Upper lobe of right lung (tissue), 1 donor: Measurements from ENCODE around the gene CT47C1. TPM values are rescaled to one million over a fixed set of nuclear protein-coding genes. Genes with fewer than 3 reads are reported as not detected.

Experiments
- ATAC-seq: fragments of 200-7000 bp; cut with Tn5 transposase; one replicate; pipeline ENCODE4 v1.9.1; 2020; ENCODE audit warnings: mild to moderate bottlenecking, moderate library complexity
- DNase-seq: peaks from one replicate; pipeline ENCODE4 v3.0.0-alpha.2; 2020
- H3K27ac ChIP-seq: fragments of 200-600 bp; one replicate; pipeline ENCODE4 v1.8.0; 2022
- H3K27me3 ChIP-seq: fragments of 200-600 bp; one replicate; pipeline ENCODE4 v1.8.0; 2022; ENCODE audit warnings: mild to moderate bottlenecking
- H3K36me3 ChIP-seq: fragments of 200-600 bp; one replicate; pipeline ENCODE4 v1.8.0; 2022
- H3K4me1 ChIP-seq: fragments of 200-600 bp; one replicate; pipeline ENCODE4 v1.8.0; 2022
- H3K4me3 ChIP-seq: fragments of 200-600 bp; one replicate; pipeline ENCODE4 v1.8.0; 2022; ENCODE audit warnings: mild to moderate bottlenecking
- H3K9me3 ChIP-seq: fragments of 200-600 bp; one replicate; pipeline ENCODE4 v1.8.0; 2022
- intact Hi-C: fragments of 100-400 bp; cut with DNase I; formaldehyde crosslinking; loops from one replicate; pipeline ENCODE4 v1.11.0; 2022
- total RNA-seq: library from RNA; stranded (reverse); fragmentation: NEBNext Ultra II Directional; extraction: Animal tissue kit (Norgen Biotek cat#: 25700); gene quantifications from one replicate; pipeline ENCODE4 v1.2.1, GENCODE V29; 2021
- TF ChIP-seq, protein P1 (sequence below): fragments of 200-600 bp; IDR thresholded peaks from one replicate; pipeline ENCODE4 v1.8.0; 2022; ENCODE audit warnings: antibody characterized with exemption
- donor health status: DM: no; HTN: yes; CAD: no; lungs with severe emphysema.

Gene CT47C1
- total RNA-seq, 1 donor from 2014 or later: not detected

DNA sequence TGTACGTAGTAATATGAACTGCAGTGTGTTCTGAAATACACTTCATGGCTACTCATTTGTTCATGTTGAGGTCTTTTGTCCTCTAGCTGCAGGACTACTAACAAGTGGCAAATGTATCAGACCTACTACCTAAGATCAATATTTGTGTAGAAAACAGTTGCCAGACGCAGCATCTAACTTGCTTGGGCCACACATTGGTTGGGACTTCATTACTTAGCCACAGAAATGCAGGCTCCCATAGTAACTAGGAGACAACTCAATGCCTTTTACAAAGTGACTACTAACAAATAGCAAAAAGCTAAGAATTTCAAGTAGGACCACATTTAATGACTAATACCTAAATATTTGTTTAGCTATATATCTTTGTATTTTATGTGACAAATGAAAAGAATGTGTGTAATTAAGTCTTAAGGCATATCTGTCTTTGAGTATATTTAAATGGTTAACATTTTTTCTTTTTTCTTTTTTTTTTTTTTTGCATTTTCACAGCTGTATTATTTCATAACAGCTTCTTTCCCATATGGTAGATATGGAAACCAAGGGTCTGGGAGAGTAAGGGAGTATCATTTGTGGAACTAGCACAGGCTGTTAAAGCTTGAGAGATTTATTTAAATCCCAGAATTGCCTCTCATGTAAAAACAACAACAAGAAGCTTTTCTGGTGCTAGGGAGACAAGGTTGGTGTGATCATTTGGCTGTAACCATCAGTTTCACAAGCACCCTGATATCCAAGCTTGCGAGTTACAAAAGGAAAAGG, 2.7 kb downstream of the CT47C1 start:
- intact Hi-C loops: no loop called here
- H3K36me3 ChIP-seq: no peaks in the 10 kb centered on the region
- no peak overlapping the region for H3K27ac ChIP-seq
- no peak for DNase-seq
- no peaks in the 10 kb centered on the region for H3K27me3 ChIP-seq
- no peaks in the 10 kb centered on the region for H3K4me1 ChIP-seq
- TF ChIP-seq, protein P1, sequence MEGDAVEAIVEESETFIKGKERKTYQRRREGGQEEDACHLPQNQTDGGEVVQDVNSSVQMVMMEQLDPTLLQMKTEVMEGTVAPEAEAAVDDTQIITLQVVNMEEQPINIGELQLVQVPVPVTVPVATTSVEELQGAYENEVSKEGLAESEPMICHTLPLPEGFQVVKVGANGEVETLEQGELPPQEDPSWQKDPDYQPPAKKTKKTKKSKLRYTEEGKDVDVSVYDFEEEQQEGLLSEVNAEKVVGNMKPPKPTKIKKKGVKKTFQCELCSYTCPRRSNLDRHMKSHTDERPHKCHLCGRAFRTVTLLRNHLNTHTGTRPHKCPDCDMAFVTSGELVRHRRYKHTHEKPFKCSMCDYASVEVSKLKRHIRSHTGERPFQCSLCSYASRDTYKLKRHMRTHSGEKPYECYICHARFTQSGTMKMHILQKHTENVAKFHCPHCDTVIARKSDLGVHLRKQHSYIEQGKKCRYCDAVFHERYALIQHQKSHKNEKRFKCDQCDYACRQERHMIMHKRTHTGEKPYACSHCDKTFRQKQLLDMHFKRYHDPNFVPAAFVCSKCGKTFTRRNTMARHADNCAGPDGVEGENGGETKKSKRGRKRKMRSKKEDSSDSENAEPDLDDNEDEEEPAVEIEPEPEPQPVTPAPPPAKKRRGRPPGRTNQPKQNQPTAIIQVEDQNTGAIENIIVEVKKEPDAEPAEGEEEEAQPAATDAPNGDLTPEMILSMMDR: no peak
- ATAC-seq: no peak
- H3K9me3 ChIP-seq: no peaks in the 10 kb centered on the region
- no peak overlapping the region for H3K4me3 ChIP-seq

DNA sequence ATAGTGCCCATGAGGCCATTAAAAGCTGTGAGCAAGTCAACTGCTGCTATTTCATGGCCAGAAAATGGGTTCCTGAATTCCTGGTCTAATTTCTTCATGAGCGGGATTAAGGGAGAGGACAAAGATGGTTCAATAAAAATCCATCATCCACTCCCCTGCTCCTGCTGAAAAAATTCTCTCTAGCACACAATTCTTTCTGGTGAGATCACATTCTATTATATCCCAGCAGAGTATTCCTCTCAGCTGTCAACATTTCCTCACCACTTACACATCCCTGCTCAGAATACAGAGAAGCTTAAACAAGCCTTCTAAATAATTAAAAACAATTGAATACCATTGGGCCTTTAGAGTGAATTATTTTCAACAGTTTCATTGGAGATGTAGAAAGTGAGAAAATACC, 9.5 kb downstream of the CT47C1 start:
- Histone ChIP-seq H3K9me3 (no peaks in the 10 kb centered on the region), H3K27ac (no peak overlapping the region), H3K4me3 (no peak overlapping the region), H3K36me3 (no peaks in the 10 kb centered on the region), H3K27me3 (no peaks in the 10 kb centered on the region), H3K4me1 (no peaks in the 10 kb centered on the region)
- intact Hi-C loops: no loop called here
- ATAC-seq: no peak
- DNase-seq: no peak
- TF ChIP-seq, protein P1: no peak

DNA sequence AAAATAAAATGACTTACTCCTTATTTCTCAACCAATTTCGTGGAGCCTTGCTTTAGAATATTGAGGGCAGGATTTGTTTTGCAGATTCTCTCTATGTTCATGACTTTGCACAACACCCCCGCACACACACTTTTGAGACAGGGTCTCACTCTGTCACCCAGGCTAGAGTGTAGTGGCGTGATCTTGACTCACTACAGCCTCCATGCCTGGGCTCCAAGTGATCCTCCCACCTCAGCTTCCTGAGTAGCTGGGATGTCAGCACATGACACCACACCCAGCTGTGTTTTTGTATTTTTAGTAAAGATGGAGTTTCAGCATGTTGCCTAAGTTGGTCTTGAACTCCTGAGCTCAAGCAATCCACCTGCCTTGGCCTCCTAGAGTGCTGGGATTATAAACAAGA, 12.0 kb downstream of the CT47C1 start:
- H3K4me1 ChIP-seq: no peaks in the 10 kb centered on the region
- H3K27me3 ChIP-seq: no peaks in the 10 kb centered on the region
- no peak for ATAC-seq
- intact Hi-C loops: no loop called here
- H3K36me3 ChIP-seq: no peaks in the 10 kb centered on the region
- no peak overlapping the region for H3K4me3 ChIP-seq
- no peak for DNase-seq
- H3K27ac ChIP-seq: no peak overlapping the region
- TF ChIP-seq, protein P1: no peak
- H3K9me3 ChIP-seq: no peaks in the 10 kb centered on the region

DNA sequence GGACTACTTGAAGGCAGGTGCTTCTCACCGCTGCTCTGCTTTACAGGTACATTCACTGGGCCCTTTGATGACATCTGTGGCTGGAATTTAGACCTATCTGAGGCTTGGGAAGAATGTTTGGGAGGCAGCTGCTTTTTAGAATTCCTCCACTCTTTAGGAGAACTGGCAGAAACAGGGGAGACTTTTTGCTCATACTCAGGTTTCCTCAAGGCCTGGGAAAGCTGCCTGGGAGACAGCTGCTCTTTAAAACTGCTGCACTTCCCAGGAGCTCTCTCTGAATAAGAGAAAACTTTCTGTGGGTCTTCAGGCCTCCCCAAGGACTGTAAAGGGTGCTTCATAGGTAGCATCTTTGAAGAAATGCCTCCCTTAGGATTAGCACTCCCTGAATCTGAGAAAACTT, 14.3 kb downstream of the CT47C1 start:
- H3K4me1 ChIP-seq: no peaks in the 10 kb centered on the region
- no peaks in the 10 kb centered on the region for H3K36me3 ChIP-seq
- H3K9me3 ChIP-seq: no peaks in the 10 kb centered on the region
- no peak overlapping the region for H3K4me3 ChIP-seq
- TF ChIP-seq, protein P1: no peak
- intact Hi-C loops: no loop called here
- DNase-seq (no peak), ATAC-seq (no peak)
- H3K27ac ChIP-seq: no peak overlapping the region
- no peaks in the 10 kb centered on the region for H3K27me3 ChIP-seq

DNA sequence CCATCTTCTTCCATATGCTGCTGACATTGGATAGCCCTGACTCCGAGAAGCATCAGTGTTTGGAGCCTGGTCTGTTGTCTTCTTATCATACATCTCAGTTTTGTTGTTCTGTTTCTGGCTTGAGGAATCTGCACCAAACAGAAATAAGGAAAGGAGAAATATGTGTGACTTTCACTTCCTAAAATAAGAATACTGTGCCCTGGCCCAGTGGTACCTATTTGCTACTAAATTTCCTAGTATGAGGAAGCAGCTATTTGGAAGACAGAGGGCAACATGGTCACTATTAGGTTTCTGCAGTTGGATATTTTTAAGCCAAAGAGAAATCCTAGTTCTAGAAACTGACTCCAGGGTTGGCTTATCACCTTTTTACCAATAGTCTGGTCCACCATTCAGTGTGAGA, 16.8 kb downstream of the CT47C1 start:
- Histone ChIP-seq H3K36me3 (no peaks in the 10 kb centered on the region), H3K4me3 (no peak overlapping the region), H3K9me3 (no peaks in the 10 kb centered on the region), H3K4me1 (no peaks in the 10 kb centered on the region), H3K27me3 (no peaks in the 10 kb centered on the region), H3K27ac (no peak overlapping the region)
- ATAC-seq: no peak
- TF ChIP-seq, protein P1: no peak
- no peak for DNase-seq
- intact Hi-C loops: no loop called here

DNA sequence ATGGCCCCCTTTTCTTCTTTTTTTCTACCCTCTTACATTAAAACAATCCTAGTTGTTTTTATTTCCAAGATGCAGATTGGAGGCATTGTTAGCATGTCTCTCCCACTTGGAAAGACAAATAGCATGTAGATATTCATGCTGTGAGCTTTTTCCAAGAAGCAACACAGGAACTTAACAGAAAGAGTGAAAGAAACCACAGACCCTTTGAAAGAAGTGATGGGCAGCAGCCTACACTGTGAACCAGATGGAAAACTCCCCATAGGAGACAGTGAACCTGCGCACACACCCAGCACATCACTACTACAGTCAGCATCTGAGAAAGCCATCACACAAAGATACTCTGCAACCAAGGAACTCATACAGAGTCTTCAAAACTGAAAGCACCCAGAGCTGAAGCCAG, 17.8 kb downstream of the CT47C1 start:
- Histone ChIP-seq H3K4me1 (no peaks in the 10 kb centered on the region), H3K27me3 (no peaks in the 10 kb centered on the region), H3K27ac (no peak overlapping the region), H3K36me3 (no peaks in the 10 kb centered on the region), H3K4me3 (no peak overlapping the region), H3K9me3 (no peaks in the 10 kb centered on the region)
- TF ChIP-seq, protein P1: no peak
- intact Hi-C loops: no loop called here
- DNase-seq: no peak
- no peak for ATAC-seq
